Effector CD8-positive, alpha-beta T cell (primary cell): ENCODE data around the gene DEPP1.
"Not testable (repeated sequence)": the region's sequence is repeated elsewhere in the genome, so short reads cannot be mapped to it uniquely, and the experiment has no call there.

Source experiments
- DNase-seq: peaks from one replicate; lab custom pipeline; 2025; lab: John Stamatoyannopoulos, UW
- total RNA-seq, 4 experiments: gene quantifications; one replicate each; lab custom pipeline; 2026; lab: John Stamatoyannopoulos, UW

Gene DEPP1
- total RNA-seq: 0 to 0.73 (median 0.09) reads per million in 4 experiments

GRCh38 chr10:44978570-44979280, at the start of gene DEPP1:
Gene DEPP1 (minus strand): TSS chr10:44978809. CDS start chr10:44978030, 779 bp downstream.
- DNase-seq: no peak

- DNase-seq: no peak
Measured at GRCh38 chr10:45023426-45023825, 44.8 kb upstream of the DEPP1 start.

GRCh38 chr10:45015590-45015989, 37.0 kb upstream of the DEPP1 start:
- no peak for DNase-seq

- DNase-seq: not testable (repeated sequence)
Measured at GRCh38 chr10:45014557-45014956, 35.9 kb upstream of the DEPP1 start.

- DNase-seq: no peak
Measured at GRCh38 chr10:45008524-45009161, 30.0 kb upstream of the DEPP1 start.

GRCh38 chr10:45006276-45007030, 27.8 kb upstream of the DEPP1 start:
- DNase-seq: no peak

GRCh38 chr10:45005284-45005683, 26.7 kb upstream of the DEPP1 start:
- no peak for DNase-seq

GRCh38 chr10:45004661-45005060, 26.1 kb upstream of the DEPP1 start:
- no peak for DNase-seq

- no peak for DNase-seq
Measured at GRCh38 chr10:45003432-45004000, 24.9 kb upstream of the DEPP1 start.

- peak; percentile 9 for DNase-seq
Measured at GRCh38 chr10:45001381-45002148, 23.0 kb upstream of the DEPP1 start.

GRCh38 chr10:45000752-45001380, 22.3 kb upstream of the DEPP1 start, which contains the start of gene ZNF22:
Gene ZNF22 (plus strand): TSS chr10:45000923. CDS start chr10:45003369, 2,446 bp downstream.
- peak; percentile 63 for DNase-seq

- no peak for DNase-seq
Measured at GRCh38 chr10:45000138-45000751, 21.6 kb upstream of the DEPP1 start.

- no peak for DNase-seq
Measured at GRCh38 chr10:44998146-44998631, 19.6 kb upstream of the DEPP1 start.

- no peak for DNase-seq
Measured at GRCh38 chr10:44997105-44997748, 18.6 kb upstream of the DEPP1 start.

GRCh38 chr10:44995914-44996669, 17.5 kb upstream of the DEPP1 start:
- no peak for DNase-seq

- DNase-seq: no peak
Measured at GRCh38 chr10:44995581-44995913, 16.9 kb upstream of the DEPP1 start.

GRCh38 chr10:44994752-44995530, 16.3 kb upstream of the DEPP1 start:
- DNase-seq: no peak
